Activated T-helper 9 cell treated with anti-CD3 and anti-CD28 coated beads, Interleukin-2, amount 50 U/mL, for 16 hours (primary cell): ENCODE results near the gene ERI3.

Experiments used
- DNase-seq: peaks from one replicate; pipeline ENCODE4 v3.0.0-alpha.2; 2020; ENCODE audit warnings: low read depth

ERI3 gene, protein sequence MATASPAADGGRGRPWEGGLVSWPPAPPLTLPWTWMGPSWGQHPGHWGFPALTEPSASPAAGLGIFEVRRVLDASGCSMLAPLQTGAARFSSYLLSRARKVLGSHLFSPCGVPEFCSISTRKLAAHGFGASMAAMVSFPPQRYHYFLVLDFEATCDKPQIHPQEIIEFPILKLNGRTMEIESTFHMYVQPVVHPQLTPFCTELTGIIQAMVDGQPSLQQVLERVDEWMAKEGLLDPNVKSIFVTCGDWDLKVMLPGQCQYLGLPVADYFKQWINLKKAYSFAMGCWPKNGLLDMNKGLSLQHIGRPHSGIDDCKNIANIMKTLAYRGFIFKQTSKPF

DNA sequence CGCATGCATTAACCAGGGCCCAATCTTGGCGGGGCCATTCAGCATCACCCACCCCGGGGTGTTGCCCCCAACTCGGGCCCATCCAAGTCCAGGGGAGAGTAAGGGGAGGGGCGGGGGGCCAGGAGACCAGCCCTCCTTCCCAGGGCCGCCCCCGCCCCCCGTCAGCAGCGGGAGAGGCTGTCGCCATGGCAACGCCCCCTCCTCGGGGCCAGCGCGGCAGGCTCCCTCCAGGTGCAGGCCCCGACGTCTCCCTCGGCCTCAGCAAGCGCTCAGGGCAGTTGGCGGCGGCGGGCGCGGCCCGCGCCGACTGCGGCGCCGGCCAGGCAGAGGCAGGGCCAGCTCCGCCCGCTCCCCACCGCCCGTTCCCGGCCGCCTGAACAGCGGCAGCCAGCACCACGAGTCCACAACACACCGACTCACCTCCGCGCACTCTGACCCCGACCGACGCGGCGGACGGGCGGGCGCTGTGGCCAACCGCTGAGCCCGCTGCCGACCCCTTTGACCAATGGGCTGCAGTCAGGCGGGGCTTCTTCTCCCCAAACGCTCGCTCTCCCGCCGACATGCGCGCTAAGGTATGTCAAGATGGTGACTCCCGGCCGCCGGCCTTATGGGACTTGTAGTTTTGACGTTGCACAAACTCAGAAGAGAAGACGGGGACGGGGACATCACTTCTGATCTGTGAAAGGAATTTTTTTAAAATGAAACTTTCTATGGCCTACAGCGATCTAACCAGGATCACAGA, at the start of gene ERI3:
ERI3 (minus strand) TSS at position 418 of the 742 bp plus-strand sequence; CDS start at position 187, 231 bp downstream.
- peak; percentile 94 for DNase-seq

DNA sequence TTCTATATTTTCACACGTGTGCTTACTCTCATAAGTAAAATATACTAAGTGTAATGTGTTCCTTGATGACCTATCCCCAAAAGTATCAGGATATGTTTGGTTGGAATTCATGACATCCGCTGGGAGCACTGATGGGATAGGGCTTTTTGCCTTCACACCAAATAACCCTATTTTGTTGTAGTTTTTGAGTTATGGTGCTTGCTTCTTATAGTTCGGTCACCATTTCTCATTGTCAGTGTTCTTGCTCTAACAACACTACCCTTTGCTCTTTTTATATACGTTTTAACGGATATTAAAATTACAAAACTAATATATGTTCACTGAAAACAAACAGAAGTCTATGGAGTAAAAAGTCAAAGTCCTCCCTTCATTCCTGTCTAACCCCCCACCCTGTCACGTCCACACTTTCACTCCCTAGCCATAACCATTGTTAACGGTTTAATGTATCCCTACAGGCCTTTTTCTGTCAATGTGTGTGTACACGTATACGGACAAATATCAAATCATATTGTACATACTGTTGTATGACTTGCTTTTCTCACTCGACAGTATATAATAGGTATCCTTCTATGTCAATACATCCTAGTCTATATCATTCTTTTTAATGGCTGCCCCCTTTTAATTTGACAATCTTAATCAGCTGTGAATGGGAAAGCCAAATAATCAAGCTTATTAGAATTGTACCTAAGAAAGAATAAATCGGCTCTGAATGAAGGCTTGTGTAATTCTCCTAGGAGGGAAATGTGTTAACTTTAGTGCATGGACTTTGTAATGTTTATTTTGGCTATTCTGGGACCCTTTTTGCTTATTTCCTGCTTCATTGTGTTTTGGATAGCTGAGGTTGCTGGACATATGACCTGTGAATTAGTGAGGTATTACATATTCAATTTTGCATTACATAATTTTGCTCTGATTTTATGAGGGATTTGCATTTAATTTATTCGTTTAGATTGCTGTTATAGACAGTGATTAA, 46.5 kb upstream of the ERI3 start:
- no peak for DNase-seq

- no peak for DNase-seq
Observed at GRCh38 chr1:44390277-44390676, 35.2 kb upstream of the ERI3 start.

GRCh38 chr1:44389437-44389836, 34.4 kb upstream of the ERI3 start:
- no peak for DNase-seq

DNA sequence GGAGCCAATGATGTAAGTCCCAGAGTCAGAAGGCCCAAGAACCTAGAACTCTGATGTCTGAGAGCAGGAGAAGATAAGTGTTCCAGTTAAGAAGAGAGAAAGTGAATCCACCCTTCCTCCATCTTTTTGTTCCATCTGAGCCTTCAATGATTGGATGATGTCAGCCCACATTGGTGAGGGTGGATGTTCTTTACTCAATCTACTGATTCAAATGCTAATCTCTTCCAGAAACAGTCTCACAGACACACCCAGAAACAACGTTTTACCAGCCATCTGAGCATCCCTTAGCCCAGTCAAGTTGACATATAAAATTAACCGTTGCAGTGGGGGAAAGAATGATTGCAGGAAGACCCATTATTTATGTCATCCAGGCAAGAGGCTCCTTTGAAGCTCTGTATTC, 33.5 kb upstream of the ERI3 start:
- DNase-seq, result no peak

DNA sequence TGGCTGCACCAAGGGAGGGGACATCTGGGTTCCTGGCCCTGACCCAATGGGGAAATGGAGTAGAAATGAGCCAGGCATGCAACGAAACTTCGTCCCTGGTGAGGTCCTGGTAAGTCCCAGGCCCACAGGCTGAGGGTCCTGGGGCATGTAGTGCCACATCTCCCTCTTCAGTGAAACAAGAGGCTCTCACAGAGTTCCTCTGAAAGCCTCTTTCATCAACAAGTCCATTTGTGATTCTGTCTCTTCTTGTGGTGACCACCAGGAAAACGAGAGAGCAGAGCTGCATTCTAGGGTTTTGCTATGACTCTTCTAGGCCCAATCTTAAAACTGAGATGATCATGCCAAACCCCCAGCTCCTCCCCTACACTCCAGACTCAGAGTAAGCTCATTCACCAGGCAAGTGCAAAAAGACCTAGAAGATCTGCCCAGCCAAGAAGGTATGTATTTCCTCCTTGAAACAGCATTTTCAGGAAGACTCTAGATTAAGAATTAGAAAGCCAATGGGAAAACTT, 25.7 kb upstream of the ERI3 start:
- no peak for DNase-seq

DNA sequence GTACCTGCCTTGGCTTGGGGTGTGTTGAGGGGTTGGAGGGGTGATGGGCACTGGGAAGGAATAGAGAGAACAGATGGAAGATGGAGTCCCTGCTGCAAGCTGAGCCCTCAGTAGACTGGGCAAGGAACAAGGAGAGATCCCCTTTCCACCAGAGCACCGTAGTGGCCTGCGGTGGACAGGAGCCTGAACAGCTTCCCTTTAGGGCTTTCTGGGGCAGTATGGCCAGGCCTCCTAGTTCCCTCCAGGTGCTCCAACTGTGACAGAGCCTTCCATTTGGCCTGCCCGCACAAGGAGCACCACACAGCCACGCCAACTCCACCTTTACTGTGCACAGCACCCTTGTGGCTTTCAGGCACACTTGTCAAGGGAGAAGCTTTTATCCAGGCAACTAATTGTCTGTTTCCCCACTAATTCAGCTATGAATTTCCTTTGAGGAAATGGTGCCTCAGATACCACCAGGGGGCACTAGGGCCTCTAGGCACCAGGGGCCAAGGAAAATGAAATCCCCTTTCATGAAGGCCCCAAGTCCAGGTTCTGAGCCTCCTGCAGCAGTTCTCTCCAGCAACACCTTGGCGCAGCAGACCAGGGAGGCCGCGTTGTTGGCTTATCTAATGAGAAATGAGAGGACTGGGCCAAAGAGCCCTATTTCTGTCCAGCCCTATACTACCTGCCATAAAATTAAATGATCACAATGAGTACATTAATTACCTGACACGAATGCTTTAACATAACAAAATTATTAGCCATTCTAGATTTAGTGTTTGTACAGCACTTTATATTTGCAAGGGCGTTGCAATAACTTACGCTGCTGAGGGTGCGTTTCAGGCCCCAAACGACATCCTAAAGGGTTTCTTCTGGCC, 23.1 kb upstream of the ERI3 start:
- no peak for DNase-seq

GRCh38 chr1:44375547-44375946, 20.5 kb upstream of the ERI3 start:
- DNase-seq, result no peak

DNA sequence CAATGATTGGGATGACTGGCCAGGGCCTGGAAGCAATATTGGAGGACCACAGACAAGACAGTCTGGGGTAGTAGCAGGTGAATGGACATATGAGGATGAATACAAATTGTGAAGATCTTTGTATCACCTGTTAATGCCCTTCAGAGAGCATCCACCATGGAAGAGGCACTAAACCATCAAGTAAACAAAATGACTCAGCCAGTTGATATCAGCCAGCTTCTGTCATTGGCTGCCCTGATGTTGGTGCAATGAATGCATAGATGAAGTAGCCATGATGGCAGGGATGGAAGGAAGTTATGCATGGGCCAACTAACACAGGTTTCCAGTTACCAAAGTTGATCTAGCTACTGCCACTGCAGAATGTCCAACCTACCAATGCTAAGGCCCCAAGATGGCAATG, 16.1 kb upstream of the ERI3 start:
- DNase-seq, result no peak

DNA sequence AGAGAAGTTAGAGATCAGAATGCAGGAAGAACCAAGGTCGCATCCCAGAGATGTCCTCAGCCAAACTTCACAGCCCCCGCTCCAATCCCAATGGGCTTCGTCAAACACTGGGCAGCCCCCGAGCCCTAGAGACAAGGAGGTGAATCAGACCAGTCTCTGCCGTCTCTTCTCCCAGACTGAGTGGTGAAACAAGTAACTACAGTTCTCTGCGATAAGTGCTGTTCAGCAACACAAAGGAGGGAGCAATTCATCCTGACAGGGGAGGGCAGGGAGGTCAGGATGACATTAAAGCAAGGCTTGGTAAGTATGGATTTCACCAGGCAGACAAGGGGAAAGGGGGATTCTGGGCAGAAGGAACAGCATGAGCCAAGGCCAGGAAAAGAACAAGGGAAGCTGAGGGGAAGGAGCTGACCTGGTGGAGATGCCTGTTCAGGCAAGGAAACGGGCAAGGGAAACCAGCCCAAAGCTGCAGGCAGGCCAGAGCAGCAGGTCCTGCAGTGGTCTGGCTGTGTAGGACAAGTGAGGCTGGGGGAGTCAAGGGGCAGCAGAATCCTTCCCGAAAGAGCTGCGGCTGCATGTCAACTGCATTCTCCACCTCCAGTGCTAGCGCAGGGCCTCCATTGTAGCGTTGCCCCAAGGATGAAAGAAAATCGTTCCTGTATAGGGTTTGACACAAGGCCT, 13.6 kb upstream of the ERI3 start:
- DNase-seq, result no peak

DNA sequence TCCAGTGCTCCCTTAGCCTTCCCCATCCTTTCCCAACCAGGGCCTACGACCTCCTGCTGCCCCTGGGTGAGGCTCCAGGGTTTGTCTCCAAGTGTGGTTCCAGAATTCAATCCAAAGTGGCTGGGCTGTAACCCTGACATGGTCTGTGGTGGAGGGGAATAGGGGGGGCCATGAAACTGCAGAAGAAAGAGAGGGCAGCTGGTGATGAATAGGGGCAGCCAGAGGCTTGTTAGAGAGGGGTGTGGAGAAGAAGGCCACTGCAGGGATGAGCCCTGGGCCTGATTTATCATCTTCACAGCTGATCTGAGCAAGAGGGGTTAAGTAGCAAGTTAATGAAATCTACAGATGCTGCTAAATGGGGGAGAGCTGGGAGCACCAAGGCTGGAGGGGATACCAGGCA, 12.9 kb upstream of the ERI3 start:
- no peak for DNase-seq

DNA sequence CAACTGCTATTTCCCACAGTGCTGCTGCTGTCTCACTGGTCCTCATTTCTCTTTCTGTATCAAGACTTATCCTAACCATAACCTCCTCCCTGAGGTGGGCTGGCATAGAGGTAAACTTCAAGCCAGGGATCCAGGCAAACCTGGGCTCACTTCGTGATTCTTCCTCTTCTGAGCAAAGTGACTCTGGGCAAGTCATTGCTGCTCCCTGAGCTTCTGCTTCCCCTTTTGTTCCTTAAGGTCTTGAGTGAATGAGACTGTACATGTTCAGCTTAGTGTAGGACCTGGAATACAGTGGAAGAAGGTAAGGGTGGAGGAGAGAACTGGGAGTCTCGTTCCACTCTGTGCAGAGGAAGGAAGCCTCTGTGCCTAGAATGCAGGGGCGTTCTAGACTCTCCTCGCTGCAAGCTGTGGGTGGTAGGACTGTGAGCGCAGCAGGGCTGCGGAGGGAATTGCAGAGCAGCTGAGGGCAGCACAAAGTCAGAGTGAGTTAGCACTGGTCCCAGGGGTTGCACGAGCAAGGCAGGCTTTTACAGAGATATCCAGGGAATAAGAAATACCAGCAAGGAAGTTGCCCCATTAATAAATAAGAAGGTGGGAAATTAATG, 11.4 kb upstream of the ERI3 start:
- no peak for DNase-seq

DNA sequence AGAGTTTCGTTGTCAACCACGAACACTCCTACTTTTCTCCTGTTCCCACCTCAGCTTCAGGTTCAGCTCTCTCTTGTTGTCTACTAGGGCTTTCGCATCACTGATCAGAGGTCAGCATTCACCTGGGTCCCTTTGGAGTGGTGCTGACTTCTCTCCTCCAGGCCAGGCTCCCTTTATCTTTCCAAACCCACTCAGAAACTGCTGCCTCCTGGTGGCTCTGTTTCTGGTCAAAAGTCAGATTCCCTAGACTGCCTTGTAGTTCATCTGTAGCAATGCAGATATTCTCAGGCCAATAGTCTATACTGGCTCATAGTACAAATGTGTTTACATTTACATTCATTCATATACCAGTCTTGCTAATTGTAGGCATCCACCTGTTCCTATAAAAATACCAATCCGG, 6.4 kb upstream of the ERI3 start:
- no peak for DNase-seq

DNA sequence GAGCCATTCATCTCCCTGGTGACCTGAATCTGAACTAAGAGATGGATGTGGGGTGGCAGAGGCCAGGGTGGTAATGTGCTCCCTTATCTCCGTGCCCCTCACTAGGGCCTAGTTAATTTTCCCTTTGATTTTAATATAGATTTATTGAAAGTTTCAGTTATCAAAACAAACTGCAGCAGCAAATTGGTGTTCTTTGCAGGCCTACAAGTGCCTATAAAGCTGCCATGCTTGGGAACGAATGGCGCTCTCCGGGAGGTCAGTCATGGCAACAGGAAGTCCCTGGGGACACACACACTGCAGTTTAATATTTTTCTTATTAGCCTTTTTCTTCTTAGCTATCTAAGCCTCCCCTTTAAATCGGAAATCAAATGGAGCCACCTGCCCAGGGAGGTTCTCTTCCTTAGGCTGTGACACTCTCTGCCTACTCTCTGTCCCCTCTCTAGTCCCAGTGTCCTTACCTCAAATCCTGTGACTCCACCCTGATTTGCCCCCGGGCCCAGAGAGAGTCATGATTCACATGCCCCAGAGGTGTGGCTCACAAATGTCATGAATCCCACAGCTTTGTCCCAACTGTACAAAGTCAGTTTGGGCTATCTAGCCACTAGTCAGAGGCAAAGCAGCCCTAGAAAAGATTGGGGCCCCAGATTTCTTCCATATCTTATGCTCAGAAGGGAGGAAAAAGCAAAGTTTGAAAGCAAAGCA, 4.3 kb upstream of the ERI3 start:
- no peak for DNase-seq

DNA sequence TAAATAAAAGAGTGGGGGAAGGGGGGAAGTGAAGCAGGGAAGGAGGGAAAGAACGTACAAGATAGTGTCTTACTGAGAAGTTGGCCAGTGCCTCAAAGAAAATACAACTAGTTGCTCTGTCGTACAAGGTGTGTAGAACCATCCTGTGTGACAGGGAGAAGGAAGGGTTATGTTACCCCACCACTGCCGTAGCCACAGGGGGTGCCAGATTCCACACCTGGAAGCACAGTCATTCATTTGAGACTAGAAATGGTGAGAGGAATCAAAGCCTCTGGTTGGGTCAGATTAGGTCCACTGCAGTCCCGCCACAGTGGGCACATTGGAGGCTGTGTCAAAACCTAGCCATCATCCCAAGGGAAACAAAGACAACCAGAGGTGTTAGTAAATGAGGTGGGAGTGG, 2.7 kb upstream of the ERI3 start:
- no peak for DNase-seq

GRCh38 chr1:44355582-44356305, 687 bp upstream of the ERI3 start:
- no peak for DNase-seq

- no peak for DNase-seq
Observed at GRCh38 chr1:44354268-44354839, 703 bp downstream of the ERI3 start.

GRCh38 chr1:44353604-44354003, 1.5 kb downstream of the ERI3 start:
- DNase-seq, result no peak

GRCh38 chr1:44351289-44351688, 3.8 kb downstream of the ERI3 start:
- no peak for DNase-seq
